ENCODE measurements around the gene CCDC158. TPM values are rescaled to one million over a fixed set of nuclear protein-coding genes. Genes with fewer than 3 reads are reported as not detected.
A peak's percentile ranks its signal among the peaks of the same experiment; 100 is the strongest.

Gene CCDC158
- polyA plus RNA-seq, 1 of the 3 experiments (the other 2 are of a cell fraction) = not detected

GRCh38 chr4:76459291-76459723 is 38.4 kb upstream of the CCDC158 start:
- Histone ChIP-seq H3K27ac (ENCODE audit: low read depth in 2 of 2, low read length in 1 of 2) (peak overlapping the region; percentile 28 to 80; a peak in 2 of 4 replicates), H3K4me3 (ENCODE audit: low read depth in 2 of 2, low read length in 1 of 2) (no peak overlapping the region), H3F3A (replicated peaks; ENCODE audit: insufficient read depth) (no peaks in the 10 kb centered on the region), H3K36me3 (replicated peaks in 1 of 2; ENCODE audit: control insufficient read depth in 1 of 2, insufficient read depth in 2 of 2, low read length in 1 of 2) (no peaks in the 10 kb centered on the region), H2AFZ (ENCODE audit: low read depth) (peak overlapping the region; percentile 83; the same call in 1 of the 2 replicates), H3K9ac (no peak overlapping the region), H3K9me2 (no peaks in the 10 kb centered on the region), H3K9me3 (no peaks in the 10 kb centered on the region), H3K27me3 (ENCODE audit: insufficient read depth) (no peaks in the 10 kb centered on the region), H4K20me1 (ENCODE audit: insufficient read depth) (no peaks in the 10 kb centered on the region), H3K4me2 (no peak overlapping the region), H3K4me1 (ENCODE audit: control insufficient read depth in 1 of 2, insufficient read depth in 2 of 2, low read depth in 1 of 2, low read length in 1 of 2) (no peaks in the 10 kb centered on the region; a peak in 1 of 4 replicates), H3K79me2 (ENCODE audit: insufficient read depth) (no peaks in the 10 kb centered on the region)
- no peak for DNase-seq
- CTCF ChIA-PET = interaction anchor here (1.3 kb wide), 1 partner anchor 28 kb away, joined by 3 read pairs; no protein-coding TSS in a partner anchor
- 76% methylated on average over 11 of the region's 11 CpGs for WGBS (ENCODE audit: low lambda C conversion rate)
- TF ChIP-seq NRF1 (IDR thresholded peaks at IDR 0.05; ENCODE audit: low read depth, low read length) (no peak), PBX3 (IDR thresholded peaks at IDR 0.05) (no peak), TEAD4 (IDR thresholded peaks at IDR 0.05; ENCODE audit: borderline replicate concordance, insufficient read depth) (peak; percentile 16; the same call in 1 of the 2 replicates), MAX (IDR thresholded peaks at IDR 0.05; ENCODE audit: low read depth) (no peak), FOSL2 (IDR thresholded peaks at IDR 0.05; ENCODE audit: borderline replicate concordance, low read depth) (peak; percentile 8; the same call in 1 of the 2 replicates), TCF12 (IDR thresholded peaks at IDR 0.05) (peak; percentile 55)
- POLR2A ChIA-PET = no interaction called here

- WGBS (ENCODE audit: low lambda C conversion rate) = 85% methylated on average over 3 of the region's 3 CpGs
- POLR2A ChIA-PET = no interaction called here
Observed at GRCh38 chr4:76458825-76459224, 37.9 kb upstream of the CCDC158 start.

More at GRCh38 chr4:76458825-76459224, 37.9 kb upstream of the CCDC158 start:
- H3K4me1 ChIP-seq (ENCODE audit: control insufficient read depth in 1 of 2, insufficient read depth in 2 of 2, low read depth in 1 of 2, low read length in 1 of 2) = no peaks in the 10 kb centered on the region; a peak in 1 of 4 replicates
- DNase-seq = no peak
- peak overlapping the region; percentile 83; the same call in 1 of the 2 replicates for H2AFZ ChIP-seq (ENCODE audit: low read depth)
- H3K9me2 ChIP-seq = no peaks in the 10 kb centered on the region
- no peak overlapping the region for H3K9ac ChIP-seq
- CTCF ChIA-PET = interaction anchor here (1.0 to 1.3 kb wide), 2 partner anchors 27 to 637 kb away, joined by 3 read pairs; no protein-coding TSS in a partner anchor
- H3K4me2 ChIP-seq = no peak overlapping the region
- no peaks in the 10 kb centered on the region for H3K36me3 ChIP-seq (replicated peaks in 1 of 2; ENCODE audit: control insufficient read depth in 1 of 2, insufficient read depth in 2 of 2, low read length in 1 of 2)
- H4K20me1 ChIP-seq (ENCODE audit: insufficient read depth) = no peaks in the 10 kb centered on the region
- H3K4me3 ChIP-seq (ENCODE audit: low read depth in 2 of 2, low read length in 1 of 2) = no peak overlapping the region
- no peaks in the 10 kb centered on the region for H3K9me3 ChIP-seq
- H3K27me3 ChIP-seq (ENCODE audit: insufficient read depth) = no peaks in the 10 kb centered on the region
- peak overlapping the region; percentile 28 to 80; a peak in 2 of 4 replicates for H3K27ac ChIP-seq (ENCODE audit: low read depth in 2 of 2, low read length in 1 of 2)
- H3F3A ChIP-seq (replicated peaks; ENCODE audit: insufficient read depth) = no peaks in the 10 kb centered on the region
- no peak for TF ChIP-seq RXRA (IDR thresholded peaks at IDR 0.05; ENCODE audit: borderline replicate concordance, low read depth)
- TF ChIP-seq ELF1 (IDR thresholded peaks at IDR 0.05) = no peak
- TF ChIP-seq SIN3A (IDR thresholded peaks at IDR 0.05; ENCODE audit: borderline replicate concordance, low read depth, low read length) = no peak
- no peak for TF ChIP-seq FOSL2 (IDR thresholded peaks at IDR 0.05; ENCODE audit: borderline replicate concordance, low read depth)
- TF ChIP-seq YY1 (IDR thresholded peaks at IDR 0.05; ENCODE audit: low read depth) = no peak
- no peak for TF ChIP-seq RFX5 (IDR thresholded peaks at IDR 0.05; ENCODE audit: low read length)
- no peak for TF ChIP-seq JUND (IDR thresholded peaks at IDR 0.05)
- TF ChIP-seq ZBTB33 (IDR thresholded peaks at IDR 0.05; ENCODE audit: borderline replicate concordance, low read depth) = no peak
- TF ChIP-seq EZH2phosphoT487 (IDR thresholded peaks at IDR 0.05; ENCODE audit: borderline replicate concordance, low read depth) = no peak
- no peak for TF ChIP-seq FOXM1 (IDR thresholded peaks at IDR 0.05; ENCODE audit: low read depth)
- TF ChIP-seq CTCF (IDR thresholded peaks at IDR 0.05) = no peak
- no peak for TF ChIP-seq USF2 (IDR thresholded peaks at IDR 0.05; ENCODE audit: borderline replicate concordance, low read depth, low read length)
- no peak for TF ChIP-seq FOXJ3 (CRISPR knock-in tag; IDR thresholded peaks at IDR 0.05)
- no peak for TF ChIP-seq NRF1 (IDR thresholded peaks at IDR 0.05; ENCODE audit: low read depth, low read length)
- TF ChIP-seq RAD21 (IDR thresholded peaks at IDR 0.05; ENCODE audit: low read length) = no peak
- TF ChIP-seq USF1 (IDR thresholded peaks at IDR 0.05; ENCODE audit: borderline replicate concordance, low read depth) = no peak
- TF ChIP-seq POLR2AphosphoS5 (IDR thresholded peaks at IDR 0.05; ENCODE audit: low read depth, low read length) = no peak
- H3K79me2 ChIP-seq (ENCODE audit: insufficient read depth) = no peaks in the 10 kb centered on the region
